Bronchial epithelial cell (primary cell): Measurements from ENCODE around the gene COX6A1. TPM values are rescaled to one million over a fixed set of nuclear protein-coding genes. Genes with fewer than 3 reads are reported as not detected.

Experiments used
- DNase-seq: peaks from one replicate; pipeline ENCODE4 v3.0.0-alpha.2; 2010; ENCODE audit warnings: low read depth
- FAIRE-seq: peaks from 2 replicates; lab custom pipeline; 2011; peaks lifted over from hg19 to GRCh38; lab: Jason Lieb, UNC
- H3K27me3 ChIP-seq: 2 replicates; pipeline ENCODE4 v1.5.1; 2011; ENCODE audit warnings: low read length; ENCODE audit not compliant: control insufficient read depth, insufficient read depth
- H3K36me3 ChIP-seq: 2 replicates; pipeline ENCODE4 v1.5.1; 2011; ENCODE audit warnings: low read length; ENCODE audit not compliant: control insufficient read depth, insufficient read depth
- H3K4me3 ChIP-seq: 2 replicates; pipeline ENCODE4 v1.5.1; 2011; ENCODE audit warnings: mild to moderate bottlenecking, low read depth, low read length, control low read depth
- CTCF ChIP-seq: IDR thresholded peaks from 2 replicates; pipeline ENCODE4 v1.5.1; 2011; ENCODE audit warnings: mild to moderate bottlenecking, moderate library complexity, low read length, control low read depth, inconsistent platforms; ENCODE audit not compliant: insufficient read depth, severe bottlenecking
- total RNA-seq: library from RNA; depleted of rRNA; stranded (reverse); fragments of >200 nt; gene quantifications from 2 replicates; pipeline ENCODE4 v1.2.1, GENCODE V29; 2014

COX6A1 gene
- total RNA-seq, 1 donor from 2014 or later, result 659 TPM

- no peak for TF ChIP-seq CTCF
- Histone ChIP-seq H3K36me3 (no peaks in the 10 kb centered on the region), H3K27me3 (no peaks in the 10 kb centered on the region), H3K4me3 (no peak overlapping the region)
- FAIRE-seq (no peak), DNase-seq (no peak)
These were observed 29.1 kb upstream of the COX6A1 start for GRCh38 chr12:120408771-120409170.

GRCh38 chr12:120412421-120412820, 25.5 kb upstream of the COX6A1 start:
- FAIRE-seq (no peak), DNase-seq (no peak)
- TF ChIP-seq CTCF, result no peak
- no peaks in the 10 kb centered on the region for H3K36me3 ChIP-seq
- H3K27me3 ChIP-seq, result no peaks in the 10 kb centered on the region
- no peak overlapping the region for H3K4me3 ChIP-seq

GRCh38 chr12:120413901-120414695, 23.8 kb upstream of the COX6A1 start:
- FAIRE-seq, result no peak
- no peak overlapping the region for H3K4me3 ChIP-seq
- no peak for TF ChIP-seq CTCF
- DNase-seq, result no peak
- H3K36me3 ChIP-seq, result no peaks in the 10 kb centered on the region
- H3K27me3 ChIP-seq, result no peaks in the 10 kb centered on the region

GRCh38 chr12:120416490-120417216, 21.3 kb upstream of the COX6A1 start:
- DNase-seq, result no peak

GRCh38 chr12:120417917-120418580, 19.9 kb upstream of the COX6A1 start:
- H3K36me3 ChIP-seq, result no peaks in the 10 kb centered on the region
- TF ChIP-seq CTCF, result no peak
- no peak overlapping the region for H3K4me3 ChIP-seq
- FAIRE-seq, result no peak
- no peak for DNase-seq
- H3K27me3 ChIP-seq, result no peaks in the 10 kb centered on the region

More at GRCh38 chr12:120416490-120417216, 21.3 kb upstream of the COX6A1 start:
- Histone ChIP-seq H3K36me3 (no peaks in the 10 kb centered on the region), H3K4me3 (no peak overlapping the region), H3K27me3 (no peaks in the 10 kb centered on the region)
- no peak for FAIRE-seq
- no peak for TF ChIP-seq CTCF
